Measurements from ENCODE around the gene SSU72. TPM values are rescaled to one million over a fixed set of nuclear protein-coding genes. Genes with fewer than 3 reads are reported as not detected.

The SSU72 gene
- 107 and 127 TPM in 2 replicates for total RNA-seq

DNA sequence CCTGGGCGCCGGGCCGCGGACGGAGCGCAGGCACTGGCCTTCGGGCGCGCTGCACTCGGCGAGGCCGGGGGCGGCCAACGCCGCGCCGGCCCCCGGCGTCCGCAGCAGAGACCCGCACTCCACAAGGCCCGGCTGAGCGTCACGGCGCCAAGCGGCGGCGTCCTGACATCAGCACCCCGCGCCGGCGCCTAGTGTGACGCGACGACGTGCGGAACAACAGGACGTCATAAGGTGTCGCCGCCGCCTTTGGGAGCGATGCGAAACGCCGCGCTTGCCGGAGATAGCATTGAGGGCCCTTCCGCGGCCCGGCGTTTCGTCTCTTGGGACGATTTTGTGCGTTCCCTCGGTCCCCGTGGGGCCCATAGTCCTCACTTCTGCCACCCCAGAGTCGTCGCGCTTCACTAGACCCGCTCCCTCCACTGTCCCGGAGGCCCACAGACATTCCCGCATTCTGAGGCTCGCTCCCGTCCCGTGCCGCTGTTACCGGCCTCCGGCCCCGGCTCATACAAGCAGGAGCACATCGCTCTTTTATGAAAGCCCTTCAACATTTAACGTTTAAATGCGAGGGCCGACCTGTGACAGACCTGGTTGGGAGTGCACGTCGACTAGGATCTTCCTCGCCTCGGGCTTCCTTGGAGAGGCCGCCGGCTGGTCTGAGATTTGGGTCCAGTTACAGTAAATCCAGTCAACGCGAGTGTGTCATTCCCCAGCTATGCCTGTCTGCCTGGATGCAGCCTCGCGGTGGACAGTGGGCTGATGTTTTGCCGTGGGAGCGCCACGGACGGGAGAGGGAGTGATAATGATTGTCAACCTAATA lies at the start of gene SSU72:
Gene SSU72, minus strand, starts transcription at position 143 of the 817 bp plus-strand sequence. CDS start 306 bp downstream, outside the sequence.

DNA sequence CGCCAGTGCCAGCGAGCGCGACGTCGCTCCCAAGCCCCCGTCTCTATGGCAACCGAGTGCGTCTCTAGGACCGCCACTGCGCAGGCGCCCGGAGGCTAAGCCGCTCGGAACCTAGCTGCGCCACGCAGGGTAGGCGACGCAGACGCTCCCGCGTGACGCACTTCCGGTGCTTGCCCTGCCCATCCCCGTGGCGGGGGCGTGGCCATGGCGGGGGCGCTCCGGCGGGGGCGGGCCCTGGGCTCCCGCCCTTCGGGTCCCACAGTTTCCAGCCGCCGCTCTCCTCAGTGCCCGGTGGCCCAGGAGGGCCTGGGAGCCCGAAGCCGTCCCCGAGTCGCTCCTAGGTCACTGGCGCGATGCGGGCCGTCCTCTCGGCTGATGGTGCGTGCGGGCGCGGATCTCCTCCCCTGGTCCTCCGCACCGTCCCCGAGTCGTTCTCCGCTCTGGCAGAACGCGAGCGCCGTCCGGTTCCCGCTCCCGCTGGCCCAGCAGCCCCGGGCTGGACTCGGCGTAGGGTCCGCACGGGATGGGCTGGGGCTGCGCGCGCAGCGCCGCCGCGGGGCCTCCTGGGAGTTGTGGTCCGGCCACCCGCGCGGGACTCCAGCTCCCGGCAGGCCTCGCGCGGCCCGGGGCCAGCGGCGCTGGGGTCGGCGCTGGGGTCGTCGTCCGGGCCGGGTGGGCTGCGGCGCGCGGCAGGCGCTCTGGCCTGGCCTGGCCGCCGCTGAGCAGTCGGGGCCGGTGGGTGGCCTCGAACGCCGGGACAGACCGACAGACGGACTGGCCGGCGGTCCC lies 40.8 kb upstream of the SSU72 start, which contains the start of gene MIB2:
Gene MIB2, plus strand, starts transcription at position 245 of the 789 bp plus-strand sequence. CDS start 7,953 bp downstream, outside the sequence.

DNA sequence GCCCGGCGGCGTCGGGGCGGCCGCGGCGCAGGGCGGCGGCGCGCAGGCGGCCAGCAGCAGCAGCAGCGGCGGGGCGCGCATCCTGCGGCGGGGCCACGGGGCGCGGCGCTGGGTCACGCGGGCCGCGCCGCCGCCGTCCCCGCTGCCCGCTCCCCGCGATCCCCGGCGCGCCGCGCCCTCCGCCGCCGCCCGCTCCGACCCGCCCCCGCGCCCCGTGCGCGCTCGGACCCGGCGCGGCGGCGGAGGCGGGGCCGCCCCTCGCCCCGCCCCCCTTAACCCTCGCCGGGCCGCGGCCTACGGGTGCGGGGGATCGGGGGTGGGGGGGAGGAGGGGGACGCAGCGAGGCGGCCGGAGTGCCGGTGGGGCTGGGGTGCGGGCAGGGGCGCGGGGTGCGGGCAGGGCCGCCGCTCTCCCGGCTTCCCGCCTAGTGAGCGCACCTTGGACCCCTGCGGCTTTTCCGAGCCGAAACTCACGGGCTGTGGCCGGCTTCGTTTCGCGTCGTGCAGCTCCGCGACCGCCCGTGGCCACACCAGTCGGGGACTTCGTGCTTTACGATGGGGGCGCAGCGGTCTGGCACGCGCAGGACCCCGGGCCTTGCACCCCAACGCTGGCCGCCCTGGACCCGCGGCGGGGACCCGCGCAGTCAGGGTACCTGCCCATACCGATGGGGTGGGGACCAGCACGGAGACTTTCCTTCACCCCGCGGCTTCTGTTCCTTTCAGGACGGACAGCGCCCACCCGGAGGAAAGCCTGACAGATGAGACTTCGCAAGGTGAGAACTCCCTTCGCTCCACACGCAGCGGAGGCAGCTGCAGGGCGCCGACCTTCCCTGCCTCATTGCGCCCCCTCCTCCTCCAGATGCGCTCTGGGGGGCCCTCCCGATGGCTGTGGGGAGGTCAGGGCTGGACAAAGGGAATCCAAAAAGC lies 25.5 kb upstream of the SSU72 start, which contains the start of gene FNDC10:
Gene FNDC10, minus strand, starts transcription at position 201 of the 926 bp plus-strand sequence. Its CDS starts 120 bp downstream, at position 81.

DNA sequence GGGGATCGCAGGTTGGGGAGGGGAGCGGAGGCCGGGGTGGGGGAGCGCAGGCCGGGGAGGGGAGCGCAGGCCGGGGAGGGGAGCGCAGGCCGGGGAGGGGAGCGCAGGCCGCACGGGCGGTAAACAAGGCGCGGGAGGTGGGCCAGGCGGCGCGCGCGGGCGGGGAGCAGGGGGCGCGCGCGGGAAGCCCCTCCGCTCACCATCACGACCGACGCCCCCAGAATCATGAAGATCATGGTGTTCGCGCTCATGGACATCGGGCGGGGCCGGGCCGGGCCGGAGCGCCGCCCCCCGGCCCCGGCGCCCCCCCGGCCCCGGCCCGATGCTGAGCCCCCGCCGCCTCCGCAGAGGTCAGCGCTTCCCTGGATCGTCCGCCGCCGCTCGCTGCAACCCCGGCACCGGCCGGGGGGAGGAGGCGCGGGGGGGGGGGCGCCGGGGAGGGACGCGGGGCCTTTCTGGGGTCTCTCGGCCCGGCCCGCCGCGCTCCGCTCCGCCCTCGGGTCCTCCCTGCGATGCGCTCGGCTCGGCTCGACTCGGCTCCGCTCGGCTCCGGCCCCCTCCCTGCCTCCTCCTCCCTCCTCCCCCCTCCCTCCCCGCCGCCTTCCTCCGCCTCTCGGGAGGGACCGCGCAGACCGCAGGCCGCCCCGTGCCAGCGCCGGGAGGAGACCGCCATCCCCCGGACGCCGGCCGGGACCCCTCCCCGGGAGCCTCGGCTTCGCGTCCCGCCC lies 34.4 kb downstream of the SSU72 start, which contains the start of gene TMEM240:
Gene TMEM240, minus strand, starts transcription at position 535 of the 728 bp plus-strand sequence. Its CDS starts 278 bp downstream, at position 257.

DNA sequence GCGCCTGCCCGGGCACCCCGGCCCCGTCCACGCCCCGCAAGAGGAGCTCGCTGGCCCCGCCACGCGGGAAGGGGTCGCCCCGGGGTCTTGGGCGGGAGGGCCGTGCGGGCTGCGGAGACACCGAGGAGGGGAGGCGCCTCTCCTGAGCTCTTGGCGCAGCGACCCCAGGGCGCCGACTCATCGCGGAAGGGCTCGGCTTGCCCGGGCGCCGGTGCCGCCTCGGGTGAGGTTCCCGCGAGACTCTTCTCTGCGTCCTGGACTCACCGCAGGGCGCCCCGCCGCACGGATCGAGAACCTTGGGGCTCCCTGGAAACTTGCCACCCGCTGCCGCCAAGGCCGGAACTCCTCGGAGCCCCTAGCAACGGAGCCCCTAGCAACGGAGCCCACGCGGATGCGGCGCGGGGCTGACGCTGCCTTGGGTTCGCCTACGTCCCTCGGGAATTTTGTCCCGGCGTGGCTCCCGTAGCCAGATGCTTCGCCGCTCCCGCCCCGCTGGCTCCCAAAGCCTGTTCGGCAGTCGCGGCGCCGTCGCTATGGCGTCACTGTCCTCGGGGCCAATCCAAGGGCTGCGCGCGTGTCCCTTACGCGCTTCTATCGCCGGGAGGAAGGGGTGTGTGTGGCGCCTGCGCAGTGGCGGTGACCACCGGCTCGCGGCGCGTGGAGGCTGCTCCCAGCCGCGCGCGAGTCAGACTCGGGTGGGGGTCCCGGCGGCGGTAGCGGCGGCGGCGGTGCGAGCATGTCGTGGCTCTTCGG lies 63.0 kb downstream of the SSU72 start, which contains the start of gene ATAD3A:
Gene ATAD3A, plus strand, starts transcription at position 630 of the 753 bp plus-strand sequence. Its CDS starts 107 bp downstream, at position 737.

Other genes with a start within 250 kb of the SSU72 start
- under 0.01 and 0.26 TPM in 2 replicates for gene TAS1R3, start 243.6 kb downstream of the SSU72 start, total RNA-seq
- 40.4 and 50.7 TPM in 2 replicates for gene DVL1, start 225.4 kb downstream of the SSU72 start, total RNA-seq
- gene MXRA8, start 216.3 kb downstream of the SSU72 start, total RNA-seq, result 281 and 666 TPM in 2 replicates
- 119 and 199 TPM in 2 replicates for gene AURKAIP1, start 199.7 kb downstream of the SSU72 start, total RNA-seq
- gene CCNL2, start 175.5 kb downstream of the SSU72 start, total RNA-seq, result 28.2 and 115 TPM in 2 replicates
- gene MRPL20, start 167.6 kb downstream of the SSU72 start, total RNA-seq, result 120 and 138 TPM in 2 replicates
- 3.1 and 4.1 TPM in 2 replicates for gene ANKRD65, start 153.6 kb downstream of the SSU72 start, total RNA-seq
- 30.5 and 35.1 TPM in 2 replicates for gene VWA1, start 139.2 kb downstream of the SSU72 start, total RNA-seq
- 0.13 TPM in 1 of 2 replicates, not detected in the other for gene ATAD3C, start 125.2 kb downstream of the SSU72 start, total RNA-seq
- gene ATAD3B, start 103.1 kb downstream of the SSU72 start, total RNA-seq, result 11.4 and 20.0 TPM in 2 replicates
- gene ATAD3A, start 62.7 kb downstream of the SSU72 start, total RNA-seq, result 15.3 and 45.6 TPM in 2 replicates
- 4.4 and 10.3 TPM in 2 replicates for gene TMEM240, start 34.2 kb downstream of the SSU72 start, total RNA-seq
- gene FNDC10, start 25.3 kb upstream of the SSU72 start, total RNA-seq, result 5.6 and 6.3 TPM in 2 replicates
- gene MIB2, start 40.6 kb upstream of the SSU72 start, total RNA-seq, result 21.3 and 43.8 TPM in 2 replicates
- 9.3 and 90.0 TPM in 2 replicates for gene MMP23B, start 57.3 kb upstream of the SSU72 start, total RNA-seq
- 9.6 and 14.5 TPM in 2 replicates for gene CDK11B, start 84.1 kb upstream of the SSU72 start, total RNA-seq
- 34.1 and 59.7 TPM in 2 replicates for gene SLC35E2B, start 117.9 kb upstream of the SSU72 start, total RNA-seq
- 5.2 and 17.6 TPM in 2 replicates for gene CDK11A, start 149.5 kb upstream of the SSU72 start, total RNA-seq
- 38.8 and 45.2 TPM in 2 replicates for gene NADK, start 203.6 kb upstream of the SSU72 start, total RNA-seq